GM12878 (cell line): ENCODE measurements around the gene TREML1. TPM values are rescaled to one million over a fixed set of nuclear protein-coding genes. Genes with fewer than 3 reads are reported as not detected.

ENCODE experiments used
- ATAC-seq: fragments of 200-7000 bp; cut with Tn5 transposase; 3 replicates; pipeline ENCODE4 v1.9.1; 2020; ENCODE audit warnings: mild to moderate bottlenecking, moderate library complexity
- BruUV-seq: library from RNA; stranded (reverse); fragments of 400-500 nt; replicated peaks from 2 replicates; lab custom pipeline; 2021; lab: Mats Ljungman, UMichigan
- CTCF ChIA-PET: fragments of 300-600 bp; sonication (Branson Sonifier 250); formaldehyde crosslinking; extraction: SDS; loops from one replicate; lab custom pipeline; 2021; ENCODE audit warnings: inconsistent platforms; lab: Yijun Ruan, JAX
- POLR2A ChIA-PET: fragments of 350-600 bp; formaldehyde crosslinking; extraction: SDS; loops from one replicate; lab custom pipeline; 2021; ENCODE audit warnings: inconsistent platforms; lab: Charles Lee
- RAD21 ChIA-PET: fragments of 300-600 bp; sonication (Branson Sonifier 250); formaldehyde crosslinking; loops from one replicate; lab custom pipeline; 2023; ENCODE audit warnings: antibody characterized with exemption; ENCODE audit not compliant: unreplicated experiment; lab: Charles Lee
- SMC1A ChIA-PET: fragments of 300-600 bp; sonication (Branson Sonifier 250); formaldehyde crosslinking; loops from one replicate; lab custom pipeline; 2023; ENCODE audit not compliant: unreplicated experiment, uncharacterized antibody; lab: Charles Lee
- DNase-seq: peaks from one replicate; pipeline ENCODE4 v3.0.0-alpha.2; 2011; ENCODE audit warnings: low read depth, low spot score
- FAIRE-seq: peaks from 3 replicates; lab custom pipeline; 2011; peaks lifted over from hg19 to GRCh38; lab: Jason Lieb, UNC
- H2AFZ ChIP-seq: 2 replicates; pipeline ENCODE4 v1.6.0; 2011; ENCODE audit warnings: low read depth, low read length, control low read depth; ENCODE audit not compliant: control insufficient read depth
- H3K27ac ChIP-seq: 2 replicates; pipeline ENCODE4 v1.5.1; 2011; ENCODE audit warnings: control low read depth; ENCODE audit not compliant: control insufficient read depth, insufficient read depth
- H3K27me3 ChIP-seq, 2 experiments: replicated peaks in 1 of 2; 2 replicates each; pipeline versions ENCODE4 v1.6.0 to v1.6.1; 2011; ENCODE audit warnings: low read length in 1 of 2; ENCODE audit not compliant: control insufficient read depth in 2 of 2, insufficient read depth in 2 of 2
- H3K36me3 ChIP-seq, 2 experiments: 2 replicates each; pipeline ENCODE4 v1.5.1; 2011; ENCODE audit warnings: low read length in 1 of 2; ENCODE audit not compliant: control insufficient read depth in 2 of 2, insufficient read depth in 2 of 2
- H3K4me1 ChIP-seq: 2 replicates; pipeline ENCODE4 v1.6.1; 2011; ENCODE audit warnings: mild to moderate bottlenecking, low read length, moderate library complexity, mixed read lengths; ENCODE audit not compliant: control insufficient read depth, insufficient read depth
- H3K4me2 ChIP-seq: 2 replicates; pipeline ENCODE4 v1.6.0; 2011; ENCODE audit warnings: control low read depth; ENCODE audit not compliant: control insufficient read depth, insufficient read depth
- H3K4me3 ChIP-seq: fragments of 200-600 bp; sonication (generic); 2 replicates; pipeline ENCODE4 v1.5.1; 2016
- H3K79me2 ChIP-seq: 2 replicates; pipeline ENCODE4 v1.6.0; 2011; ENCODE audit warnings: low read length; ENCODE audit not compliant: control insufficient read depth, insufficient read depth
- H3K9ac ChIP-seq: 2 replicates; pipeline ENCODE4 v1.8.0; 2011; ENCODE audit warnings: low read length, control low read depth, mixed read lengths; ENCODE audit not compliant: control insufficient read depth, insufficient read depth
- H3K9me3 ChIP-seq: replicated peaks from 3 replicates; pipeline ENCODE4 v1.5.1; 2011; ENCODE audit warnings: mild to moderate bottlenecking, low read length; ENCODE audit not compliant: control insufficient read depth, insufficient read depth
- H4K20me1 ChIP-seq: 2 replicates; pipeline ENCODE4 v1.6.0; 2011; ENCODE audit not compliant: control insufficient read depth, insufficient read depth
- CBFB ChIP-seq: IDR thresholded peaks from 2 replicates; pipeline ENCODE4 v1.6.1; 2016; ENCODE audit warnings: antibody characterized with exemption, low read depth
- CBX3 ChIP-seq: fragments of 200-600 bp; sonication (generic); IDR thresholded peaks from 2 replicates; pipeline ENCODE4 v1.6.1; 2016; ENCODE audit warnings: low read depth, borderline replicate concordance
- CREM ChIP-seq: IDR thresholded peaks from 2 replicates; pipeline ENCODE4 v1.6.1; 2014; ENCODE audit warnings: antibody characterized with exemption, low read depth
- HDAC2 ChIP-seq: fragments of 200-600 bp; sonication (generic); IDR thresholded peaks from 2 replicates; pipeline ENCODE4 v1.6.1; 2017
- JUNB ChIP-seq: IDR thresholded peaks from 2 replicates; pipeline ENCODE4 v1.6.1; 2016; ENCODE audit warnings: antibody characterized with exemption, mild to moderate bottlenecking
- MTA3 ChIP-seq: IDR thresholded peaks from 2 replicates; pipeline ENCODE4 v1.6.1; 2012; ENCODE audit warnings: low read length, inconsistent platforms, borderline replicate concordance
- MYB ChIP-seq: fragments of 150-350 bp; IDR thresholded peaks from 2 replicates; pipeline ENCODE4 v1.6.1; 2014; ENCODE audit warnings: mild to moderate bottlenecking, low read depth, low read length, borderline replicate concordance
- NFYB ChIP-seq: IDR thresholded peaks from 2 replicates; pipeline ENCODE4 v1.6.1; 2011; ENCODE audit warnings: low read depth, mild to moderate bottlenecking, low read length, improper control_type of control experiment, moderate library complexity; ENCODE audit not compliant: insufficient read depth
- RB1 ChIP-seq: fragments of 450-650 bp; formaldehyde crosslinking; IDR thresholded peaks from 2 replicates; pipeline ENCODE4 v1.6.1; 2017; ENCODE audit warnings: mild to moderate bottlenecking, borderline replicate concordance
- SMAD5 ChIP-seq: IDR thresholded peaks from 2 replicates; pipeline ENCODE4 v1.6.1; 2016; ENCODE audit warnings: antibody characterized with exemption, low read depth
- SREBF2 ChIP-seq: IDR thresholded peaks from 2 replicates; pipeline ENCODE4 v1.6.1; 2012; ENCODE audit warnings: mild to moderate bottlenecking, low read length
- YBX1 ChIP-seq: fragments of 450-650 bp; IDR thresholded peaks from 2 replicates; pipeline ENCODE4 v1.6.1; 2016; ENCODE audit warnings: antibody characterized with exemption
- YY1 ChIP-seq: IDR thresholded peaks from 2 replicates; pipeline ENCODE4 v1.6.1; 2011; ENCODE audit warnings: low read depth, mild to moderate bottlenecking, low read length
- ZNF384 ChIP-seq: IDR thresholded peaks from 2 replicates; pipeline ENCODE4 v1.6.1; 2012; ENCODE audit warnings: low read depth, mild to moderate bottlenecking, low read length, improper control_type of control experiment, borderline replicate concordance
- WGBS: methylation state at CpG from one replicate; pipeline ENCODE4 v1.1.6; 2016; ENCODE audit warnings: low lambda C conversion rate; ENCODE audit not compliant: insufficient replicate concordance, insufficient coverage; ENCODE audit errors: missing lambda C conversion rate; 5-methylcytosine and 5-hydroxymethylcytosine counted together
- in situ Hi-C: fragments of 300-500 bp; cut with MboI; formaldehyde crosslinking; loops from 9 replicates; pipeline ENCODE4 v1.14.3; 2018; ENCODE audit warnings: mixed read lengths
- intact Hi-C: fragments of 100-400 bp; cut with micrococcal nuclease; formaldehyde crosslinking; loops from one replicate; pipeline ENCODE4 v1.14.2; 2022; ENCODE audit not compliant: unreplicated experiment
- polyA plus RNA-seq, 11 experiments: library from polyadenylated mRNA; depleted of rRNA in 4 of 11; unstranded in 6 of 11; stranded (reverse) in 5 of 11; fragments of >200 nt; fragmentation: Nextera tagmentation in 4 of 11; fragmentation: Illumina TruSeq in 1 of 11; extraction: Ambion mirVana in 4 of 11; extraction: Trizol in 1 of 11; gene quantifications; 1 replicate in 1 of 11; 2 replicates in 10 of 11; pipeline versions ENCODE4 v1.2.1 to v1.2.3, GENCODE V29; 2011 to 2016; ENCODE audit warnings: inconsistent platforms in 2 of 11, missing spikeins in 2 of 11, low read depth in 1 of 11
- total RNA-seq, 4 experiments: library from RNA; depleted of rRNA in 3 of 4; stranded (reverse); fragments of >200 nt in 3 of 4; fragmentation: Illumina TruSeq in 1 of 4; extraction: Trizol in 1 of 4; gene quantifications; 2 replicates each; pipeline versions ENCODE4 v1.2.1 to v1.2.3, GENCODE V29; 2013 to 2021
- TF ChIP-seq, protein P1 (sequence below): fragments of 450-650 bp; IDR thresholded peaks from 2 replicates; pipeline ENCODE4 v1.6.1; 2017; ENCODE audit warnings: antibody characterized with exemption, mild to moderate bottlenecking, moderate library complexity
- TF ChIP-seq, protein P2 (sequence below): fragments of 450-650 bp; IDR thresholded peaks from 2 replicates; pipeline ENCODE4 v1.6.1; 2016; ENCODE audit warnings: mild to moderate bottlenecking

Gene TREML1
- total and polyA plus RNA-seq, 10 of the 15 experiments (the other 5 are each of a cell fraction or from before 2014, with no cell fraction given): 0.21 TPM; not detected in 9

DNA sequence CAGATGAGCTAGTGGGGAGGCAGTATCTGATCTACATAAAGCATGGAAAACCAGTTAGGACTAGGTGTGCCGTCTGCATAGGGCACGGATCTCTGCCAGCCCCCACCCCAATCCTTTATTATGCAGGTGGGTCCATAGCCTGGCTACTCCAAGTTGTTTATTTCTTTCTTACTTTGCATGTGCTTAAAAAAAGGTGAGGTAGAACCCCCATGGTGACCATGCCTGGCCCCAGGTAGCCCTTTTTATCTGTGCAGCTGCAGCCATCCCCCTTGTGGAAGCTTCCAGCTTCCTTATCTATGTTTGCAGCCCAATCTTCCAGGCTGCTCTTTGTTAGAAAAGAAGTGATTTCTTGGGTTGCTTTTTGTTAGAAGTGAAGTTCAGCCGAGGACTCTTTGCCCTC lies 17.8 kb upstream of the TREML1 start:
- in situ Hi-C loops: no loop called here
- no peaks in the 10 kb centered on the region for H4K20me1 ChIP-seq
- FAIRE-seq (no peak), DNase-seq (no peak), ATAC-seq (no peak)
- ChIA-PET RAD21 (no interaction called here), CTCF (interaction anchor here (1.1 kb wide), 1 partner anchor 10 kb away, joined by 4 read pairs; no protein-coding TSS in a partner anchor), SMC1A (no interaction called here), POLR2A (no interaction called here)
- WGBS: 54% methylated on average over 3 of the region's 3 CpGs
- H3K4me2 ChIP-seq: no peak overlapping the region
- no peak overlapping the region for H3K9ac ChIP-seq
- H3K27me3 ChIP-seq: no peaks in the 10 kb centered on the region
- H3K27ac ChIP-seq: no peak overlapping the region
- H2AFZ ChIP-seq: no peak overlapping the region
- no peak overlapping the region for H3K4me3 ChIP-seq
- H3K36me3 ChIP-seq: no peaks in the 10 kb centered on the region
- intact Hi-C loops: no loop called here
- no peaks in the 10 kb centered on the region for H3K4me1 ChIP-seq
- no peaks in the 10 kb centered on the region for H3K9me3 ChIP-seq
- no peak for TF ChIP-seq NFYB
- TF ChIP-seq JUNB: no peak
- TF ChIP-seq, protein P1, sequence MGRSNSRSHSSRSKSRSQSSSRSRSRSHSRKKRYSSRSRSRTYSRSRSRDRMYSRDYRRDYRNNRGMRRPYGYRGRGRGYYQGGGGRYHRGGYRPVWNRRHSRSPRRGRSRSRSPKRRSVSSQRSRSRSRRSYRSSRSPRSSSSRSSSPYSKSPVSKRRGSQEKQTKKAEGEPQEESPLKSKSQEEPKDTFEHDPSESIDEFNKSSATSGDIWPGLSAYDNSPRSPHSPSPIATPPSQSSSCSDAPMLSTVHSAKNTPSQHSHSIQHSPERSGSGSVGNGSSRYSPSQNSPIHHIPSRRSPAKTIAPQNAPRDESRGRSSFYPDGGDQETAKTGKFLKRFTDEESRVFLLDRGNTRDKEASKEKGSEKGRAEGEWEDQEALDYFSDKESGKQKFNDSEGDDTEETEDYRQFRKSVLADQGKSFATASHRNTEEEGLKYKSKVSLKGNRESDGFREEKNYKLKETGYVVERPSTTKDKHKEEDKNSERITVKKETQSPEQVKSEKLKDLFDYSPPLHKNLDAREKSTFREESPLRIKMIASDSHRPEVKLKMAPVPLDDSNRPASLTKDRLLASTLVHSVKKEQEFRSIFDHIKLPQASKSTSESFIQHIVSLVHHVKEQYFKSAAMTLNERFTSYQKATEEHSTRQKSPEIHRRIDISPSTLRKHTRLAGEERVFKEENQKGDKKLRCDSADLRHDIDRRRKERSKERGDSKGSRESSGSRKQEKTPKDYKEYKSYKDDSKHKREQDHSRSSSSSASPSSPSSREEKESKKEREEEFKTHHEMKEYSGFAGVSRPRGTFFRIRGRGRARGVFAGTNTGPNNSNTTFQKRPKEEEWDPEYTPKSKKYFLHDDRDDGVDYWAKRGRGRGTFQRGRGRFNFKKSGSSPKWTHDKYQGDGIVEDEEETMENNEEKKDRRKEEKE: no peak
- no peak for TF ChIP-seq HDAC2
- no peak for TF ChIP-seq YBX1
- TF ChIP-seq RB1: no peak
- TF ChIP-seq CREM: no peak
- TF ChIP-seq, protein P2, sequence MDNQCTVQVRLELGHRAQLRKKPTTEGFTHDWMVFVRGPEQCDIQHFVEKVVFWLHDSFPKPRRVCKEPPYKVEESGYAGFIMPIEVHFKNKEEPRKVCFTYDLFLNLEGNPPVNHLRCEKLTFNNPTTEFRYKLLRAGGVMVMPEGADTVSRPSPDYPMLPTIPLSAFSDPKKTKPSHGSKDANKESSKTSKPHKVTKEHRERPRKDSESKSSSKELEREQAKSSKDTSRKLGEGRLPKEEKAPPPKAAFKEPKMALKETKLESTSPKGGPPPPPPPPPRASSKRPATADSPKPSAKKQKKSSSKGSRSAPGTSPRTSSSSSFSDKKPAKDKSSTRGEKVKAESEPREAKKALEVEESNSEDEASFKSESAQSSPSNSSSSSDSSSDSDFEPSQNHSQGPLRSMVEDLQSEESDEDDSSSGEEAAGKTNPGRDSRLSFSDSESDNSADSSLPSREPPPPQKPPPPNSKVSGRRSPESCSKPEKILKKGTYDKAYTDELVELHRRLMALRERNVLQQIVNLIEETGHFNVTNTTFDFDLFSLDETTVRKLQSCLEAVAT: no peak
- no peak for TF ChIP-seq SMAD5
- no peak for TF ChIP-seq CBX3
- no peak for TF ChIP-seq MYB
- no peak for TF ChIP-seq YY1
- no peak for TF ChIP-seq ZNF384
- TF ChIP-seq SREBF2: no peak
- no peak for TF ChIP-seq CBFB
- no peak for TF ChIP-seq MTA3
- no TSS peak for BruUV-seq
- H3K79me2 ChIP-seq: no peaks in the 10 kb centered on the region
